ENCODE measurements around the gene NUAK2. TPM values are rescaled to one million over a fixed set of nuclear protein-coding genes. Genes with fewer than 3 reads are reported as not detected.

Gene NUAK2
- total and polyA plus RNA-seq, 2 donors from 2014 or later: 15.1 to 19.4 TPM

GRCh38 chr1:205343431-205344065, 22.0 kb upstream of the NUAK2 start:
- H3K36me3 ChIP-seq (ENCODE audit: control insufficient read depth in 2 of 3, insufficient read depth in 3 of 3, low read length in 3 of 3): no peaks in the 10 kb centered on the region
- FAIRE-seq: no peak
- H3K27ac ChIP-seq (ENCODE audit: low read depth in 2 of 2, low read length in 2 of 2): no peak overlapping the region
- intact Hi-C loops (cut with DNase I): no loop called here
- TF ChIP-seq CTCF (IDR thresholded peaks at IDR 0.05; ENCODE audit: borderline replicate concordance, extremely low read depth, insufficient read depth): no peak
- no peak overlapping the region for H3K4me3 ChIP-seq (ENCODE audit: low read length in 3 of 3)
- peak; percentile 54 to 78 (median 64) for DNase-seq
- H3K9me3 ChIP-seq (ENCODE audit: control insufficient read depth in 2 of 3, insufficient read depth in 1 of 3, low read length in 3 of 3): no peaks in the 10 kb centered on the region
- H3K9ac ChIP-seq (ENCODE audit: low read length in 3 of 3): no peak overlapping the region
- H3K4me1 ChIP-seq (ENCODE audit: control insufficient read depth in 2 of 3, insufficient read depth in 2 of 3, low read depth in 1 of 3, low read length in 3 of 3): peaks cover 0 to 7% (median 0%) of the 10 kb centered on the region in 3 donors
- no peaks in the 10 kb centered on the region for H3K27me3 ChIP-seq (ENCODE audit: control insufficient read depth, insufficient read depth, low read length)

DNA sequence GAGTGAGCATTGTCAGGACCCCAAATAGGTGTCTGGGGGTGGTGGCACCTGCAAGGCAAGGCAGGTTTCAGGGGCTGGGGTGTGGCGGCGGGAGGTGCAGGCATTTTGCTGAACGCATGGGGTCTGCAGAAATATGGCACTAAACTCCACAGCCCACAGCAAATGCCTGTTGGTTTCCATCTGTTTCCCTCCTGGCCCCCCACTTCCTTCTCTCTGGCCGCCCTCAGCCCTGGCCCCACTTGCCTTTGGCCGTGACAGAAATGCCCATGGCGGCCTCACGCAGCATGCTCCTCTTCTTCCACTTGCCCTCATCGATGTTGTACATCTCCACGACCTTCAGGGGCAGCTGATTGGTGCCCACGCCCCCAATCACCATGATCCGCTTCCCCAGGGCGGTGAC, 21.4 kb upstream of the NUAK2 start:
- H3K36me3 ChIP-seq (ENCODE audit: control insufficient read depth in 2 of 3, insufficient read depth in 3 of 3, low read length in 3 of 3): no peaks in the 10 kb centered on the region
- peaks cover 0 to 7% (median 0%) of the 10 kb centered on the region in 3 donors for H3K4me1 ChIP-seq (ENCODE audit: control insufficient read depth in 2 of 3, insufficient read depth in 2 of 3, low read depth in 1 of 3, low read length in 3 of 3)
- no peaks in the 10 kb centered on the region for H3K27me3 ChIP-seq (ENCODE audit: control insufficient read depth, insufficient read depth, low read length)
- intact Hi-C loops (cut with DNase I): no loop called here
- H3K27ac ChIP-seq (ENCODE audit: low read depth in 2 of 2, low read length in 2 of 2): no peak overlapping the region
- no peaks in the 10 kb centered on the region for H3K9me3 ChIP-seq (ENCODE audit: control insufficient read depth in 2 of 3, insufficient read depth in 1 of 3, low read length in 3 of 3)
- no peak for TF ChIP-seq CTCF (IDR thresholded peaks at IDR 0.05; ENCODE audit: borderline replicate concordance, extremely low read depth, insufficient read depth)
- no peak overlapping the region for H3K4me3 ChIP-seq (ENCODE audit: low read length in 3 of 3)
- no peak for FAIRE-seq
- DNase-seq: peak in 1 of 5 donors; percentile 34
- no peak overlapping the region for H3K9ac ChIP-seq (ENCODE audit: low read length in 3 of 3)

- intact Hi-C loops (cut with DNase I): no loop called here
- Histone ChIP-seq H3K9ac (ENCODE audit: low read length in 3 of 3) (no peak overlapping the region), H3K9me3 (ENCODE audit: control insufficient read depth in 2 of 3, insufficient read depth in 1 of 3, low read length in 3 of 3) (no peaks in the 10 kb centered on the region), H3K27me3 (ENCODE audit: control insufficient read depth, insufficient read depth, low read length) (no peaks in the 10 kb centered on the region), H3K36me3 (ENCODE audit: control insufficient read depth in 2 of 3, insufficient read depth in 3 of 3, low read length in 3 of 3) (no peaks in the 10 kb centered on the region), H3K4me1 (ENCODE audit: control insufficient read depth in 2 of 3, insufficient read depth in 2 of 3, low read depth in 1 of 3, low read length in 3 of 3) (peaks cover 0 to 7% (median 0%) of the 10 kb centered on the region in 3 donors), H3K27ac (ENCODE audit: low read depth in 2 of 2, low read length in 2 of 2) (no peak overlapping the region), H3K4me3 (ENCODE audit: low read length in 3 of 3) (no peak overlapping the region)
- DNase-seq (peak in 1 of 5 donors; percentile 4), FAIRE-seq (no peak)
- no peak for TF ChIP-seq CTCF (IDR thresholded peaks at IDR 0.05; ENCODE audit: borderline replicate concordance, extremely low read depth, insufficient read depth)
Measured at GRCh38 chr1:205340676-205341075, 19.1 kb upstream of the NUAK2 start.
